H9 (cell line): ENCODE results near the gene ATP5PO. TPM values are rescaled to one million over a fixed set of nuclear protein-coding genes. Genes with fewer than 3 reads are reported as not detected.
A peak's percentile ranks its signal among the peaks of the same experiment; 100 is the strongest.
"Not testable (repeated sequence)": the region's sequence is repeated elsewhere in the genome, so short reads cannot be mapped to it uniquely, and the experiment has no call there.

Experiments used
- DNase-seq: peaks from one replicate; pipeline ENCODE4 v3.0.0-alpha.2; 2017
- H2AFZ ChIP-seq: one replicate; pipeline ENCODE4 v1.6.1; 2013; ENCODE audit warnings: mild to moderate bottlenecking, low read length, control low read depth, moderate library complexity
- H2AK5ac ChIP-seq: 2 replicates; pipeline ENCODE4 v1.6.1; 2013; ENCODE audit warnings: low read length, control low read depth, mixed read lengths; ENCODE audit not compliant: insufficient read length
- H2BK120ac ChIP-seq: one replicate; pipeline ENCODE4 v1.6.1; 2013; ENCODE audit warnings: low read depth, mild to moderate bottlenecking, low read length, control low read depth, inconsistent platforms; ENCODE audit not compliant: poor library complexity, severe bottlenecking
- H2BK12ac ChIP-seq: 2 replicates; pipeline ENCODE4 v1.6.1; 2013; ENCODE audit warnings: low read length, control low read depth, mixed read lengths, low read depth; ENCODE audit not compliant: insufficient read length
- H2BK15ac ChIP-seq: 2 replicates; pipeline ENCODE4 v1.6.1; 2013; ENCODE audit warnings: low read depth, low read length, control low read depth
- H2BK20ac ChIP-seq: one replicate; pipeline ENCODE4 v1.6.1; 2013; ENCODE audit warnings: low read depth, mild to moderate bottlenecking, low read length, control low read depth, inconsistent platforms; ENCODE audit not compliant: poor library complexity, severe bottlenecking
- H2BK5ac ChIP-seq: 2 replicates; pipeline ENCODE4 v1.6.1; 2013; ENCODE audit warnings: low read length, control low read depth, mixed read lengths; ENCODE audit not compliant: insufficient read length
- H3K14ac ChIP-seq: 2 replicates; pipeline ENCODE4 v1.6.1; 2013; ENCODE audit warnings: low read length, control low read depth; ENCODE audit not compliant: insufficient read depth
- H3K18ac ChIP-seq: 2 replicates; pipeline ENCODE4 v1.6.1; 2013; ENCODE audit warnings: low read depth, mild to moderate bottlenecking, mixed read lengths, low read length, control low read depth; ENCODE audit not compliant: insufficient read length
- H3K23ac ChIP-seq: 2 replicates; pipeline ENCODE4 v1.6.1; 2013; ENCODE audit warnings: low read length, control low read depth, mixed read lengths, low read depth; ENCODE audit not compliant: insufficient read length
- H3K23me2 ChIP-seq: 2 replicates; pipeline ENCODE4 v1.6.1; 2013; ENCODE audit warnings: low read depth, mild to moderate bottlenecking, mixed read lengths, low read length, control low read depth; ENCODE audit not compliant: insufficient read length, poor library complexity, severe bottlenecking
- H3K27ac ChIP-seq: 2 replicates; pipeline ENCODE4 v1.5.1; 2013; ENCODE audit warnings: low read length, control low read depth, mixed read lengths, low read depth; ENCODE audit not compliant: insufficient read length
- H3K27me3 ChIP-seq: 2 replicates; pipeline ENCODE4 v1.6.1; 2013; ENCODE audit warnings: low read length, control low read depth, inconsistent platforms; ENCODE audit not compliant: insufficient read depth
- H3K4ac ChIP-seq: 2 replicates; pipeline ENCODE4 v1.6.1; 2013; ENCODE audit warnings: low read depth, mild to moderate bottlenecking, control low read depth, inconsistent platforms, low read length, moderate library complexity
- H3K4me1 ChIP-seq: 2 replicates; pipeline ENCODE4 v1.6.1; 2013; ENCODE audit warnings: low read length, control low read depth, inconsistent platforms; ENCODE audit not compliant: insufficient read depth
- H3K4me2 ChIP-seq: 2 replicates; pipeline ENCODE4 v1.6.1; 2013; ENCODE audit warnings: low read length, control low read depth, mixed read lengths; ENCODE audit not compliant: insufficient read length, insufficient read depth
- H3K56ac ChIP-seq: 2 replicates; pipeline ENCODE4 v1.6.1; 2013; ENCODE audit warnings: low read depth, mild to moderate bottlenecking, mixed read lengths, low read length, control low read depth; ENCODE audit not compliant: insufficient read length
- H3K79me1 ChIP-seq: 2 replicates; pipeline ENCODE4 v1.6.1; 2013; ENCODE audit warnings: low read depth, mild to moderate bottlenecking, moderate library complexity, low read length, control low read depth, inconsistent platforms; ENCODE audit not compliant: insufficient read depth, poor library complexity, severe bottlenecking
- H3K79me2 ChIP-seq: 2 replicates; pipeline ENCODE4 v1.6.1; 2013; ENCODE audit warnings: low read length, control low read depth, inconsistent platforms; ENCODE audit not compliant: insufficient read depth
- H3K9ac ChIP-seq: 2 replicates; pipeline ENCODE4 v1.6.1; 2013; ENCODE audit warnings: low read length, control low read depth, mixed read lengths; ENCODE audit not compliant: insufficient read length; ENCODE audit errors: extremely low read depth
- H3K9me3 ChIP-seq: one replicate; pipeline ENCODE4 v1.6.1; 2013; ENCODE audit warnings: low read depth, low read length, inconsistent platforms; ENCODE audit not compliant: control insufficient read depth
- H3T11ph ChIP-seq: one replicate; pipeline ENCODE4 v1.6.1; 2013; ENCODE audit warnings: mild to moderate bottlenecking, low read length, control low read depth, inconsistent platforms
- H4K20me1 ChIP-seq: one replicate; pipeline ENCODE4 v1.6.1; 2013; ENCODE audit not compliant: control insufficient read depth, insufficient read length, insufficient read depth
- H4K5ac ChIP-seq: 2 replicates; pipeline ENCODE4 v1.6.1; 2013; ENCODE audit warnings: low read depth, mild to moderate bottlenecking, mixed read lengths, low read length, control low read depth; ENCODE audit not compliant: insufficient read length
- H4K8ac ChIP-seq: replicated peaks from 2 replicates; pipeline ENCODE4 v1.6.1; 2013; ENCODE audit warnings: low read length, control low read depth, mixed read lengths, low read depth; ENCODE audit not compliant: insufficient read length
- H4K91ac ChIP-seq: 2 replicates; pipeline ENCODE4 v1.6.1; 2013; ENCODE audit warnings: low read depth, mild to moderate bottlenecking, moderate library complexity, mixed read lengths, low read length, control low read depth; ENCODE audit not compliant: insufficient read length
- H3K27ac Mint-ChIP-seq, 3 experiments: 2 replicates in 2 of 3; 3 replicates in 1 of 3; pipeline ENCODE4 v1.8.0; 2020 to 2021; ENCODE audit warnings: mixed read lengths in 3 of 3, mild to moderate bottlenecking in 1 of 3, moderate library complexity in 1 of 3
- H3K27me3 Mint-ChIP-seq: 2 replicates; pipeline ENCODE4 v1.8.0; 2021; ENCODE audit warnings: low read depth, mild to moderate bottlenecking, moderate library complexity, mixed read lengths
- H3K36me3 Mint-ChIP-seq, 3 experiments: 2 replicates in 2 of 3; 3 replicates in 1 of 3; pipeline ENCODE4 v1.8.0; 2020 to 2021; ENCODE audit warnings: low read depth in 3 of 3, mixed read lengths in 3 of 3; ENCODE audit not compliant: insufficient read depth in 1 of 3
- H3K4me1 Mint-ChIP-seq, 2 experiments: 2 replicates each; pipeline ENCODE4 v1.8.0; 2020; ENCODE audit warnings: mixed read lengths in 2 of 2
- H3K4me3 Mint-ChIP-seq, 2 experiments: 2 replicates in 1 of 2; 3 replicates in 1 of 2; pipeline ENCODE4 v1.8.0; 2020 to 2021; ENCODE audit warnings: mild to moderate bottlenecking in 2 of 2, mixed read lengths in 2 of 2, moderate library complexity in 1 of 2
- H3K9me3 Mint-ChIP-seq, 2 experiments: 2 replicates in 1 of 2; 3 replicates in 1 of 2; pipeline ENCODE4 v1.8.0; 2020; ENCODE audit warnings: mild to moderate bottlenecking in 2 of 2, mixed read lengths in 2 of 2, moderate library complexity in 1 of 2
- WGBS: extraction: QIAGEN DNeasy Blood & Tissue Kit; methylation state at CpG from one replicate; pipeline ENCODE4 v1.1.7; 2013; ENCODE audit warnings: missing lambda C conversion rate, low lambda C conversion rate, mixed read lengths; ENCODE audit not compliant: insufficient read length; ENCODE audit errors: extremely low coverage; 5-methylcytosine and 5-hydroxymethylcytosine counted together
- total RNA-seq: library from RNA; stranded (reverse); gene quantifications from 2 replicates; pipeline ENCODE4 v1.2.1, GENCODE V29; 2021
- TF ChIP-seq, protein P1 (sequence below): fragments of 200-600 bp; sonication (generic); conservative IDR thresholded peaks from 3 replicates; pipeline ENCODE4 v1.8.0; 2021; ENCODE audit warnings: antibody characterized with exemption, mild to moderate bottlenecking

Gene ATP5PO
- total RNA-seq, 1 experiment from 2014 or later = 275 TPM

DNA sequence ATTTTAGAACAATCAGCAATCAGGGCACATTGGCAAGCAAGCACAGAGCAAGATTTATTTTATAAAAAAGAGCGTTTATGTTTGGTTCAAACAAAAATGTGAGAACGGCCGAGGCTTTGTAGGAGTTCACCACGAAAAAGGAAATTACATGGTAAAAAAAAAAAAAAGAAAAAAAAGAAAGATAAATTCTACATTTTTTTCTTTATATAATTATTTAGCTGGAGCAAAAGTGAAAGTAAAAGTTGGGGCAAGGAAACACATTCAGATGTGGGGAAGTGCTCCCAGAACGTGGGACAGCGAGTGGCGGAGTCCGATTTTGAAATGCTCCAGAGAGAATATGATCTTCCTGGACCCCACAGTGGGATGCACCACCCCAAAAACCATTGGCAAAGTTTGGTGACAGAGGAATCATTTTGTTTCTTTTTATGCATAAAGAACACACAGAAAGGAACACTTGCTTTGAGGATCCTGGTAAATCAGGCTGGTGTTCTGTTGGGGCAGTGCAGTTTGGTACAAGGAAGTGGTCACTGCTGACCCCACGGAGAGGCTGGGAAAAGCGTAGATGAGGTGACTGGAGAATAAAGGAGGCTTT, 16.3 kb upstream of the ATP5PO start:
- H3K18ac ChIP-seq = peak overlapping the region; percentile 99
- WGBS = no CpG with 5 or more reads among the region's 10 CpGs

DNA sequence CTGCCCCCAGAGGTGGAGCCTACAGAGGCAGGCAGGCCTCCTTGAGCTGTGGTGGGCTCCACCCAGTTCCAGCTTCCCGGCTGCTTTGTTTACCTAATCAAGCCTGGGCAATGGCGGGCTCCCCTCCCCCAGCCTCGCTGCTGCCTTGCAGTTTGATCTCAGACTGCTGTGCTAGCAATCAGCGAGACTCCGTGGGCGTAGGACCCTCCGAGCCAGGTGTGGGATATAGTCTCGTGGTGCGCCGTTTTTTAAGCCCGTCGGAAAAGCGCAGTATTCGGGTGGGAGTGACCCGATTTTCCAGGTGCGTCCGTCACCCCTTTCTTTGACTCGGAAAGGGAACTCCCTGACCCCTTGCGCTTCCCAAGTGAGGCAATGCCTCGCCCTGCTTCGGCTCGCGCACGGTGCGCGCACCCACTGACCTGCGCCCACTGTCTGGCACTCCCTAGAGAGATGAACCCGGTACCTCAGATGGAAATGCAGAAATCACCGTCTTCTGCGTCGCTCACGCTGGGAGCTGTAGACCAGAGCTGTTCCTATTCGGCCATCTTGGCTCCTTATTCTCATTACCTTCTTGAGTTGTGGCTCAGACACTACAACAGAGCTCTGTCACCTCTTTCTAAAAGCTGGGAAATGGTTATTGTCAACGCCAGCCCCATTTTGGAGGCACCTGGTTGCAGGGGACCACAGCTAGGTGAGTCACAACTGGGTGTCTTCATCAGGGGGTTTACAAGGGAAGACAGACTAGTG, 15.6 kb upstream of the ATP5PO start:
- not testable (repeated sequence) for H2AFZ ChIP-seq
- peak overlapping the region; percentile 70 for H3K27ac ChIP-seq

More for the DNA sequence above, 16.3 kb upstream of the ATP5PO start:
- Histone ChIP-seq H3K4ac (no peak overlapping the region; the same call in 1 of the 2 replicates), H2BK120ac (peak overlapping the region; percentile 95), H2AK5ac (peak overlapping the region; percentile 85), H3K79me1 (peaks cover 2% of the 10 kb centered on the region), H2BK15ac (0 out of 2 replicates have a peak overlapping the region, but pooled peaks have one; percentile 84), H3T11ph (peak overlapping the region; percentile 48), H3K9ac (peak overlapping the region; percentile 94), H2AFZ (no peak overlapping the region), H2BK20ac (no peak overlapping the region), H2BK12ac (peak overlapping the region; percentile 100), H3K4me1 (peaks cover 6% of the 10 kb centered on the region; the same call in 1 of the 2 replicates), H3K79me2 (peaks cover 4% of the 10 kb centered on the region; the same call in 1 of the 2 replicates), H3K9me3 (no peaks in the 10 kb centered on the region), H3K23me2 (peaks cover 9% of the 10 kb centered on the region), H3K27ac (peak overlapping the region; percentile 70), H4K5ac (peak overlapping the region; percentile 98), H3K14ac (peak overlapping the region; percentile 99), H4K91ac (peak overlapping the region; percentile 91), H4K20me1 (no peaks in the 10 kb centered on the region), H4K8ac (no peak overlapping the region), H3K27me3 (no peaks in the 10 kb centered on the region), H3K4me2 (peak overlapping the region; percentile 80), H3K56ac (peak overlapping the region; percentile 82), H3K23ac (no peak overlapping the region), H2BK5ac (peak overlapping the region; percentile 61)
- Mint-ChIP-seq H3K27ac (peak overlapping the region; percentile 66 to 99 (median 98)), H3K4me1 (peaks cover 18 to 23% of the 10 kb centered on the region in 2 experiments), H3K36me3 (peaks cover 5 to 15% (median 15%) of the 10 kb centered on the region in 3 experiments), H3K4me3 (peak overlapping the region; percentile 74 to 87), H3K9me3 (peaks cover 4 to 6% of the 10 kb centered on the region in 2 experiments; a peak in 3 of 5 replicates), H3K27me3 (peaks cover 1% of the 10 kb centered on the region; the same call in 1 of the 2 replicates)
- TF ChIP-seq, protein P1, sequence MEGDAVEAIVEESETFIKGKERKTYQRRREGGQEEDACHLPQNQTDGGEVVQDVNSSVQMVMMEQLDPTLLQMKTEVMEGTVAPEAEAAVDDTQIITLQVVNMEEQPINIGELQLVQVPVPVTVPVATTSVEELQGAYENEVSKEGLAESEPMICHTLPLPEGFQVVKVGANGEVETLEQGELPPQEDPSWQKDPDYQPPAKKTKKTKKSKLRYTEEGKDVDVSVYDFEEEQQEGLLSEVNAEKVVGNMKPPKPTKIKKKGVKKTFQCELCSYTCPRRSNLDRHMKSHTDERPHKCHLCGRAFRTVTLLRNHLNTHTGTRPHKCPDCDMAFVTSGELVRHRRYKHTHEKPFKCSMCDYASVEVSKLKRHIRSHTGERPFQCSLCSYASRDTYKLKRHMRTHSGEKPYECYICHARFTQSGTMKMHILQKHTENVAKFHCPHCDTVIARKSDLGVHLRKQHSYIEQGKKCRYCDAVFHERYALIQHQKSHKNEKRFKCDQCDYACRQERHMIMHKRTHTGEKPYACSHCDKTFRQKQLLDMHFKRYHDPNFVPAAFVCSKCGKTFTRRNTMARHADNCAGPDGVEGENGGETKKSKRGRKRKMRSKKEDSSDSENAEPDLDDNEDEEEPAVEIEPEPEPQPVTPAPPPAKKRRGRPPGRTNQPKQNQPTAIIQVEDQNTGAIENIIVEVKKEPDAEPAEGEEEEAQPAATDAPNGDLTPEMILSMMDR = no peak
- DNase-seq = no peak

More for the DNA sequence above, 15.6 kb upstream of the ATP5PO start:
- H3K23me2 ChIP-seq, H2BK20ac ChIP-seq, H3K9me3 ChIP-seq, H3K79me1 ChIP-seq, H3K27me3 ChIP-seq, H3K4ac ChIP-seq, DNase-seq, H4K8ac ChIP-seq, H3K23ac ChIP-seq, H2BK15ac ChIP-seq, H3K79me2 ChIP-seq, H4K20me1 ChIP-seq, H3K4me1 ChIP-seq, H3K9me3 Mint-ChIP-seq, H3K27me3 Mint-ChIP-seq: not testable (repeated sequence)
- Histone ChIP-seq H3K9ac (peak overlapping the region; percentile 94), H3K14ac (peak overlapping the region; percentile 99), H2BK12ac (peak overlapping the region; percentile 100), H3K4me2 (peak overlapping the region; percentile 80), H2BK120ac (peak overlapping the region; percentile 95), H2BK5ac (peak overlapping the region; percentile 61), H2AK5ac (peak overlapping the region; percentile 85), H3T11ph (peak overlapping the region; percentile 62), H3K18ac (peak overlapping the region; percentile 99), H4K5ac (peak overlapping the region; percentile 98), H4K91ac (peak overlapping the region; percentile 91), H3K56ac (peak overlapping the region; percentile 82)
- peak overlapping the region; percentile 66 to 99 (median 98) for H3K27ac Mint-ChIP-seq
- peaks cover 16 to 19% of the 10 kb centered on the region in 2 experiments for H3K4me1 Mint-ChIP-seq
- H3K36me3 Mint-ChIP-seq = peaks cover 5 to 15% (median 14%) of the 10 kb centered on the region in 3 experiments
- H3K4me3 Mint-ChIP-seq = peak overlapping the region; percentile 74 to 87
- WGBS = no CpG with 5 or more reads among the region's 34 CpGs
